Right renal cortex interstitium (tissue), 3 donors: ENCODE measurements around the gene CACNA2D3. TPM values are rescaled to one million over a fixed set of nuclear protein-coding genes. Genes with fewer than 3 reads are reported as not detected.

Source experiments
- DNase-seq, 3 donors: peaks; one replicate each; pipeline ENCODE4 v3.0.0-alpha.2; 2013; ENCODE audit warnings: low read depth in 3 of 3, low spot score in 2 of 3
- polyA plus RNA-seq, 3 donors: library from polyadenylated mRNA; unstranded; fragments of 120-200 nt; gene quantifications; one replicate each; pipeline ENCODE4 v1.2.1, GENCODE V29; 2013; ENCODE audit not compliant: insufficient read length in 3 of 3

Gene CACNA2D3
- polyA plus RNA-seq, 3 donors, result 1.4 to 1.8 (median 1.6) TPM

DNA sequence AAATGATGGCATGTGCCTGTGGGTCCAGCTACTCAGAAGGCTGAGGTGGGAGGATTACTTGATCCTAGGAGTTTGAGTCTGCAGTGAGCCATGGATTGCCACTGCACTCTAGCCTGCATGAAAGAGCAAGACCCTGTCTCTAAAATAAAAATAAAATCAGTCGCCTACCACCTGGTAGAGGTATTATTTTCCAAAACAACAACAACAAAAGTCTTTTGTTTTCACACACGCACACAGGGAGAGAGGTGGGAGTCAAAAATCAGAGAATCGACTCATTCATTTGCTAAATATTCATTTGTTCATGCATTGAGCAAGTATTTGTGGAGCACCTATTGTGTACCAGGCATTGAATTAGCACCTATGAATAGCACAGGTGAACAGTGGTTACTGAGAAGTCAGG, 587.4 kb downstream of the CACNA2D3 start:
- DNase-seq, result no peak

DNA sequence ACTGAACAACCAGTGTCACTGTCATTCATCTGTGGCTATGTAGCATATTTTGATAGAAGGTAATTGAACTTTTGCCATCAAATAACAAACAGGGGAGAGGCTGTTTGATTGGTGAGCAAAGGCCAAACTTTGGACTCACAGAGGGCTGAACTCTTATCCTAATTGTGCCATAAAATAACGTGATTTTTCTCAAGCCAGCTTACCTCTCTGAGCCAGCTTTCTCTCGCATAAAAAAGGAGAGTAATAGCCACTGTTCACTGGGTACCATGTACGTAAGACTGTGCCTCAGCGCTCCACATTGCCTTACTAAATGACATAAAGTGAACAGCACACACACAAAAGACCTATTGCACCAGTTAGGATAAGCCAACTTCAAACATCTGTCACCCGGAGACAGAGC, 588.6 kb downstream of the CACNA2D3 start:
- DNase-seq, result no peak

DNA sequence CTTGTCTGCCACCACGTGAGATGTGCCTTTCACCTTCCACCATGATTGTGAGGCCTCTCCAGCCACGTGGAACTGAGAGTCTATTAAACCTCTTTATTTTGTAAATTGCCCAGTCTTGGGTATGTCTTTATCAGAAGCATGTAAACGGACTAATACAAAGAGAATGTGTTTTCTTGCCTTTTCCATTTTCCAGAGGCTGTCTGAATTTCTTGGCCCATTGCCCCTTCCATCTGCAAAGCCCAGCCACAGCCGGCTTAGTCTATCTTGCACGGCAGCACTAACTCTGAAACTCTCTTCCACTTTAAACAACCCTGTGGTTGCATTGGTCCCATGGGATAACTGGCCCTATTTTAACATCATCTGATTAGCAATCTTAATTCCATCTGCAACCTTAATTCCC, 590.2 kb downstream of the CACNA2D3 start:
- DNase-seq, result no peak

DNA sequence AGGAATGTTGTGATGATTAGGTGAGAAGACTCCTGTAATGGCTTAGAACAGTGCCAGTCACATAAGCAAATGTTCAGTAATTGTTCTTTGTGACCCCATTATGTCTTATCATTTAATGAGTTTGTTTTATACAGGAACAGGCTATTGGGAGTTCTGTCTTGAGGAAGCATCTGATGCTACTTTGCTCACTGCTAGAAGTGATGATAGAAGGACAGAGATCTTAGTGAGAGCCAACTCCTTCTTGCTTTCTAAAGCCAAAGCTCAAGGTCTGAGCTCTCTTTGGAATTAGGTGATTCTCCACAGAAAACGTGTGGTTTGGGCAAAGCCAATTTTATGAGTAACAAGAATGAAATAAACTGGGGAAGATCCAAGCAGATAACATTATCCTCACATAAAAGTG, 590.7 kb downstream of the CACNA2D3 start:
- no peak for DNase-seq

- no peak for DNase-seq
Observed at GRCh38 chr3:54713455-54713854, 591.1 kb downstream of the CACNA2D3 start.

- no peak for DNase-seq
Observed at GRCh38 chr3:54714035-54714434, 591.7 kb downstream of the CACNA2D3 start.

GRCh38 chr3:54717506-54717905, 595.2 kb downstream of the CACNA2D3 start:
- no peak for DNase-seq

- DNase-seq, result no peak
Observed at GRCh38 chr3:54719914-54720313, 597.6 kb downstream of the CACNA2D3 start.

- no peak for DNase-seq
Observed at GRCh38 chr3:54720604-54721003, 598.3 kb downstream of the CACNA2D3 start.

- DNase-seq, result no peak
Observed at GRCh38 chr3:54731732-54732445, 609.5 kb downstream of the CACNA2D3 start.

DNA sequence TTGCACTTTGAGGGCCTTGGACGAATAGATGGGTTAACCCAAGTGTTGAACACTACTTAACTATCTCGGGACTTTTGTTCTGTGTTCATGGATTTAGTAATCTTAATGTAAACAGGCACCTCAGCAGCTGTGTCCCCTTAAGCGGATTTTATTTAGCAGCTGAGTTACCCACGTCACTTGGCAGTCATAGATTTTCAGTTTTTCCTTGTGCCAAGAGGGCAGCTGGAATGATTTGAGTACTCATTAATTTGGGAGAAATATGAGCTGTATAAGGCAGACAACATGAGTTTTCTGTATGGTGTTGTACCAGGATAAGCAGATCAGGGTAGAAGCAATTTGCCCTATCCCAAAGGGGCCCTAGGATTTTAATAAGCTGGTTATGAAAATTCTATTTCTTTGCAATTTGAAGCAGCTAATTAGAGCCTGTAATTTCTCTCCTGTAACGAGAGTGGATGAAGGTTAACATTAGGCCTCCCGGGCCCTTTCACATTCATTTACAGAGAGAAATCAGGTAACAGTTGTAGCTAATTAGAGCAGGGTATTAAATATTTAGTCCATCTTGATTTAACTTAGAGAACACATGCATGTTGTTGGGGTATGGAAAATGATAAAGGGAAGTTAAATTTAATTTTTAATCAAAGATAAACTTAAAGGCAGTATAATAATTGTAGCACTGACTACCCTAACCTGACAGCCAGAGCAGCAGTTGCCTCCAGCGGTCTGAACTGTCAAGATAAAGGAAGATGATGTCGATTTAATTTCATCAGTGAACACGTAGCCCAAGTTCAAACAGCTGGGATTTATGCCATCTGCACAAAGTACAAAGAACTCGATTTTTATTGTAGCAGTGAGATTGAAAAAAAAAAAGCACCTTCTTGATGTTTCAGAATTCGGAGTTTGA, 611.0 kb downstream of the CACNA2D3 start:
- DNase-seq, result no peak

GRCh38 chr3:54736459-54736858, 614.1 kb downstream of the CACNA2D3 start:
- no peak for DNase-seq

- no peak for DNase-seq
Observed at GRCh38 chr3:54743755-54744154, 621.4 kb downstream of the CACNA2D3 start.

GRCh38 chr3:54744291-54744690, 621.9 kb downstream of the CACNA2D3 start:
- no peak for DNase-seq

DNA sequence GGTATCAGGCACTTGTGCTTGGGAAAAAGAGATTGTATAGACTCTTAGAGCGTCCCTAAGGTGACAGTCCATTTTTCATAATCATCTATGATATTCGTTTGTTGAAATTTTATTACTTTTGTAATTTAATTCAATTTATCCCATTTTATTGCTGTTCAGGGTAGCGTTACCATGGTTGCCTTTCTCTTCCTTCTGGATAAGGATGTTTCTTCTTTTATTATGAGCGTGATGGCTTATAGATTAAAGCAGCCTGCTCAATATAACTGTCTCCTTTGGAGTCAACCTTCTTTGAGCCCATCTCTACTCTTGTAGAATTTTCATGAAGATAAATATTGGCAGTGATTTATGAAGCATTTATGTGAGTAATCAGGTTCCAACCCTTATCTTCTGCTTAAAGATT, 623.5 kb downstream of the CACNA2D3 start:
- DNase-seq, result no peak

- no peak for DNase-seq
Observed at GRCh38 chr3:54746722-54747121, 624.4 kb downstream of the CACNA2D3 start.

GRCh38 chr3:54755756-54756155, 633.4 kb downstream of the CACNA2D3 start:
- no peak for DNase-seq

- no peak for DNase-seq
Observed at GRCh38 chr3:54756330-54756731, 634.0 kb downstream of the CACNA2D3 start.

GRCh38 chr3:54758461-54758860, 636.1 kb downstream of the CACNA2D3 start:
- no peak for DNase-seq

DNA sequence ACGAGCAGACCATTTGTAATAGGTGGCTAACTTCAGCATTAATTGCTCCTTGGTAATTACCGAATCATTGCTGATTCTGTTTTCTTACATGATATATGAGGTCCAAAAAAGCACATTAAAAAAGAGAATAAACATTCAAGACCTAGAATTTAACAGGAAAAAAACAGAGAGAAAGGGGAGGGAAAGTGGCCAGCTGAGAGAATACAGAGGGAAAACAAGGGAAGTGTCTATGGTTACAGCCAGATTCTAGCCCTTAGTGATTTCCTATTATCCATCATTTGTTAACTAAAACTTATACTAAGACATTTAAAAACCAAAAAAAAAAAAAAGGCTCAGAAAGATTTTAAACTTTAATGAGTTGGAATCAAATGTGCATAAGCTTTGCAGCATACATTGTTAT, 636.8 kb downstream of the CACNA2D3 start:
- no peak for DNase-seq

- no peak for DNase-seq
Observed at GRCh38 chr3:54760201-54760600, 637.8 kb downstream of the CACNA2D3 start.

DNA sequence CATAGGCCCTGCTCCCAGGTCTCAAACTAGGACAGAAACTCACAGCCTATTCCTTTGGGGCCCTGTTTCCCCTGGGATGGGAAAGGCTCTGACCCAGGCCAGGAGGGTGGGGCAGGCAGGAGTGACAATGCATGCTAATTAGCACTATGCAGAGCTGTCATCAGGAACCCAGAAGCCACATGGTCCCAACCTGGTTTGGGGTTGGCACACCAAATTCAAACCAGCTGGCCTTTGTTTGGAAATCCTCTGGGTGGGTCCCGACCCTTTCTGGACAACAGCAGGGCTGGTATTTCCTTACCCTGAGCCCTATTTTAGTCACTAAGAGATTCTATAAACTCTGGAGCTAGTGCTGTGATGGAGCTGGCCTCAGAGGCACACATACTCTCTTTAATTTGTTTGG, 639.3 kb downstream of the CACNA2D3 start:
- no peak for DNase-seq
